Neuronal stem cell (in vitro differentiated cells): ENCODE results near the gene PLOD3.
"Not testable (repeated sequence)": the region's sequence is repeated elsewhere in the genome, so short reads cannot be mapped to it uniquely, and the experiment has no call there.

Source experiments
- DNase-seq: peaks from one replicate; pipeline ENCODE4 v3.0.0-alpha.2; 2013; ENCODE audit warnings: low spot score
- H2AFZ ChIP-seq: one replicate; pipeline ENCODE4 v1.6.1; 2013; ENCODE audit warnings: mild to moderate bottlenecking, low read length, inconsistent platforms
- H2AK5ac ChIP-seq: 2 replicates; pipeline ENCODE4 v1.6.1; 2013; ENCODE audit warnings: low read depth, mild to moderate bottlenecking, inconsistent platforms, low read length, moderate library complexity, mixed read lengths
- H2BK120ac ChIP-seq: 2 replicates; pipeline ENCODE4 v1.6.1; 2013; ENCODE audit warnings: low read depth, mild to moderate bottlenecking, inconsistent platforms, low read length, moderate library complexity, mixed read lengths
- H2BK12ac ChIP-seq: one replicate; pipeline ENCODE4 v1.6.1; 2013; ENCODE audit warnings: low read length, inconsistent platforms
- H2BK15ac ChIP-seq: 2 replicates; pipeline ENCODE4 v1.6.1; 2013; ENCODE audit warnings: mild to moderate bottlenecking, low read length, inconsistent platforms, mixed read lengths
- H2BK5ac ChIP-seq: one replicate; pipeline ENCODE4 v1.6.1; 2013; ENCODE audit warnings: inconsistent platforms, mild to moderate bottlenecking, low read length, moderate library complexity
- H3K14ac ChIP-seq: one replicate; pipeline ENCODE4 v1.6.1; 2013; ENCODE audit warnings: low read length, inconsistent platforms
- H3K18ac ChIP-seq: 2 replicates; pipeline ENCODE4 v1.6.1; 2013; ENCODE audit warnings: low read length, inconsistent platforms
- H3K23ac ChIP-seq: 2 replicates; pipeline ENCODE4 v1.6.1; 2013; ENCODE audit warnings: low read depth, mild to moderate bottlenecking, mixed read lengths, low read length, inconsistent platforms; ENCODE audit not compliant: poor library complexity
- H3K27ac ChIP-seq: replicated peaks from 3 replicates; pipeline ENCODE4 v1.5.1; 2013; ENCODE audit warnings: low read length, inconsistent platforms
- H3K27me3 ChIP-seq, 3 experiments: 2 replicates each; pipeline ENCODE4 v1.6.1; 2013; ENCODE audit warnings: low read length in 3 of 3, mild to moderate bottlenecking in 2 of 3, inconsistent platforms in 1 of 3, low read depth in 1 of 3, mixed read lengths in 1 of 3, moderate library complexity in 1 of 3; ENCODE audit not compliant: control insufficient read depth in 3 of 3, insufficient read depth in 3 of 3
- H3K36me3 ChIP-seq, 2 donors: replicated peaks in 1 of 2; 2 replicates each; pipeline ENCODE4 v1.6.1; 2013; ENCODE audit warnings: low read length in 2 of 2; ENCODE audit not compliant: control insufficient read depth in 2 of 2, insufficient read depth in 2 of 2
- H3K4ac ChIP-seq: 2 replicates; pipeline ENCODE4 v1.6.1; 2013; ENCODE audit warnings: inconsistent platforms, mild to moderate bottlenecking, low read length, moderate library complexity
- H3K4me1 ChIP-seq, 2 donors: 1 replicate in 1 of 2; 2 replicates in 1 of 2; pipeline ENCODE4 v1.6.1; 2013; ENCODE audit warnings: low read length in 2 of 2, low read depth in 1 of 2; ENCODE audit not compliant: control insufficient read depth in 2 of 2, insufficient read depth in 1 of 2
- H3K4me2 ChIP-seq: one replicate; pipeline ENCODE4 v1.6.1; 2013; ENCODE audit warnings: mild to moderate bottlenecking, low read length, inconsistent platforms; ENCODE audit not compliant: insufficient read depth, poor library complexity, severe bottlenecking
- H3K4me3 ChIP-seq, 2 donors: 2 replicates each; pipeline ENCODE4 v1.5.1; 2013; ENCODE audit warnings: low read length in 2 of 2, mild to moderate bottlenecking in 2 of 2, inconsistent platforms in 1 of 2, moderate library complexity in 1 of 2
- H3K79me1 ChIP-seq: one replicate; pipeline ENCODE4 v1.6.1; 2013; ENCODE audit warnings: low read depth, mild to moderate bottlenecking, inconsistent platforms, low read length, moderate library complexity
- H3K9ac ChIP-seq: one replicate; pipeline ENCODE4 v1.6.1; 2013; ENCODE audit warnings: mild to moderate bottlenecking, low read depth, low read length, inconsistent platforms; ENCODE audit not compliant: poor library complexity
- H3K9me3 ChIP-seq, 2 donors: replicated peaks in 1 of 2; 2 replicates each; pipeline versions ENCODE3 to v1.6.1; 2013; ENCODE audit warnings: low read length in 2 of 2, mild to moderate bottlenecking in 2 of 2, inconsistent platforms in 1 of 2, low read depth in 1 of 2, mixed read lengths in 1 of 2, moderate library complexity in 1 of 2; ENCODE audit not compliant: control insufficient read depth in 2 of 2, insufficient read depth in 1 of 2
- H4K8ac ChIP-seq: one replicate; pipeline ENCODE4 v1.6.1; 2013; ENCODE audit warnings: low read depth, mild to moderate bottlenecking, inconsistent platforms, low read length, moderate library complexity
- H4K91ac ChIP-seq: one replicate; pipeline ENCODE4 v1.6.1; 2013; ENCODE audit warnings: low read length, low read depth, mild to moderate bottlenecking, inconsistent platforms; ENCODE audit not compliant: poor library complexity
- WGBS, 2 donors: extraction: QIAGEN DNeasy Blood & Tissue Kit; methylation state at CpG; one replicate each; pipeline ENCODE4 v1.1.7; 2013; ENCODE audit warnings: missing lambda C conversion rate in 2 of 2, mixed read lengths in 1 of 2; ENCODE audit not compliant: insufficient read length in 2 of 2, insufficient replicate concordance in 1 of 2; ENCODE audit errors: extremely low coverage in 2 of 2; 5-methylcytosine and 5-hydroxymethylcytosine counted together

PLOD3 gene

DNA sequence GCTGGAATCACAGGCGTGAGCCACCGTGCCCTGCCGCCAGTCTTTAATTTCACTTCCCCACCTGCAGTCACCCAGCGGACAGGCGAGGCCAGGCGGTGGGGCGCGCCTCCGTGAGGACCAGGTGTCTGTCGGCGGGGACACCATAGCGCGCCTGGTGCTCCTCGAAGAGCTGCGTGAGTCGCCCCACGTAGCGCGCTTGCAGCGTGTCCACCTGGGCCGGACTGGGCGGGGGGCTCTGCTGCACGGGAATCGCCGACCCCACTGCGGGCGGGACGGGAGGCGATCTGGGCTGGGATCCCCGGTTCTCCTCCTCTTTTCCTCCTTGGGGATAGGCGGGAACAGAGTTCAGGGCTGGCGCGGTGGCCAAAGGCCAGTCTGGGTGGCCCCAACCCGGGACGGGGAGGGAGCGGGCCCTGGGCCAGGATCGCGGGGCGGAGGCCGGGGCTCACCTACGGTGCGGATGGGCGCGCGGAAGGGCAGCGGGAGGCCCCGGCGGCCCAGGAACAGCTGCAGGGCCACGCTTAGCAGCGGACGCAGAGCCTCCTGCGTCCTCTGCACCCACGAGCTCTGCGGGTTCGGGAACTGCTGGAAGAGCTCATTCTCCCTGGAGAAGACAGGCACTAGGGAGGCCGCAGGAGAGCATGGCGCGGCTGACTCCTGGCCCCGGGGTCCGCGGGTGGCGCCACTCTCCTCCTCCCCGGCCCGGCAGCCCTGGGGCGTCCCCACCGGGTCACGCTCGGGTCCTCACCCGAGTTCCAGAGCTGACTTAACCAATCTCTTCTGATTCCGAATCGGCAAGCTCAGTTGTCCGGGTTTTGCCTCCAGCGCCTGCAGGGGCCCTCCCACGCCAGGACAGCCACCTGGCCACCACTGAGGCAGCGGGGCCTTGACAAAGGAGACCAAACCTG lies 15.4 kb downstream of the PLOD3 start:
- peak overlapping the region; percentile 71 for H3K14ac ChIP-seq
- H2AFZ ChIP-seq = peak overlapping the region; percentile 69
- peak overlapping the region; percentile 37 for H3K4ac ChIP-seq
- no peak overlapping the region for H3K27ac ChIP-seq
- peaks cover 9 to 36% (median 31%) of the 10 kb centered on the region in 3 experiments for H3K27me3 ChIP-seq
- peak overlapping the region; percentile 73 for H3K4me2 ChIP-seq
- H2BK5ac ChIP-seq = no peak overlapping the region
- DNase-seq = no peak
- H2BK15ac ChIP-seq = peak overlapping the region; percentile 85
- peak overlapping the region; percentile 94 for H2BK12ac ChIP-seq
- H3K4me3 ChIP-seq = peak overlapping the region in 1 of 2 donors; percentile 69
- no CpG with 5 or more reads among the region's 75 CpGs for WGBS, 2 donors
- H3K9me3 ChIP-seq = no peaks in the 10 kb centered on the region
- H4K8ac ChIP-seq = no peak overlapping the region
- no peak overlapping the region for H2BK120ac ChIP-seq
- H3K4me1 ChIP-seq = peaks cover 3 to 15% of the 10 kb centered on the region in 2 donors
- H4K91ac ChIP-seq = no peak overlapping the region
- no peaks in the 10 kb centered on the region for H3K79me1 ChIP-seq
- H3K23ac ChIP-seq = peak overlapping the region; percentile 89
- peak overlapping the region; percentile 91 for H3K18ac ChIP-seq
- H2AK5ac ChIP-seq = peak overlapping the region; percentile 79
- no peaks in the 10 kb centered on the region for H3K36me3 ChIP-seq
- H3K9ac ChIP-seq = peak overlapping the region; percentile 84

DNA sequence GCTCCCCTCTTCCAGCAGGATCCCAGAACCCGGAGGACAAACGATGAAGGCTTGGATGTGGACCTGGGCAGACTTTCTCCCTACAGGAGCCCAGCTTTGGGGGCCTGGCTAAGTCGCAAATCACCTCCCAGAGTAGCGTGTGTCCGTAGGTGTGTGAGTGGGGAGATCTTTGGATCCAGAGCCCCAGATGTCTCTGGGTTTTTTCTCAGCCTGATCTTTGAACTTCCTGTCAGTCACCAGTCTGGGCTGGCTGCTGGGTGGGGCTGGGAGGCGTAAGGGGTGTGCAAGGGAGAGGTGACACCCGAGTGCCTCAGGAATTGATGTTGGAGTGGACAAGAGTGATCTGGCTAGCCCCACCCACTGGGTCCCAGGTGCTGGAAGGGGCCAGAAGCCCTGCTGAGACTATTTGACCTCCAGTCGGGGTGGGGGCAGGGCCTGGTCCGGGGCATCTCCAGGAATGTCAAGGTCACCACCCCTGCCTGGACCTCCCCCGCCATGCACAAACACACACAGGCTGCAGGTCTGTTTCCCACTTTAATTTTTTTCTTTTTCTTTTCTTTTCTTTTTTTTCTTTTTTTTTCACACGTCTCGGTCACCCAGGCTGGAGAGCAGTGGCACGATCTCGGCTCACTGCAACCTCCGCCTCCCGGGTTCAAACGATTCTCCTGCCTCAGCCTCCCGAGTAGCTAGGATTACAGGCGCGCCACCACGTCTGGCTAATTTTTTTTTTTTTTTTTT lies 16.4 kb downstream of the PLOD3 start, which contains the start of gene MOGAT3:
TSS of gene MOGAT3 (minus strand) at position 175 of the 738 bp plus-strand sequence. CDS start 182 bp downstream, outside the sequence.
- Histone ChIP-seq H3K27ac (no peak within 1 kb of the TSS), H3K4ac (peak within 1 kb of the TSS; percentile 37), H2BK120ac (no peak within 1 kb of the TSS), H3K27me3 (peaks cover 9 to 36% (median 31%) of the 10 kb centered on the region in 3 experiments), H3K18ac (peak within 1 kb of the TSS; percentile 91), H3K4me1 (peaks cover 3 to 15% of the 10 kb centered on the region in 2 donors), H4K8ac (no peak within 1 kb of the TSS), H3K36me3 (no peaks in the 10 kb centered on the region), H2AFZ (peak within 1 kb of the TSS; percentile 69), H2BK12ac (peak within 1 kb of the TSS; percentile 94), H3K4me3 (peak within 1 kb of the TSS in 1 of 2 donors; percentile 69), H3K9me3 (no peaks in the 10 kb centered on the region), H2BK5ac (no peak within 1 kb of the TSS), H2AK5ac (peak within 1 kb of the TSS; percentile 79), H3K79me1 (no peaks in the 10 kb centered on the region), H3K9ac (peak within 1 kb of the TSS; percentile 84), H4K91ac (no peak within 1 kb of the TSS), H3K23ac (peak within 1 kb of the TSS; percentile 89), H2BK15ac (peak within 1 kb of the TSS; percentile 85), H3K4me2 (peak within 1 kb of the TSS; percentile 73), H3K14ac (no peak within 1 kb of the TSS)
- no peak for DNase-seq
- no CpG with 5 or more reads among the region's 21 CpGs for WGBS, 2 donors

GRCh38 chr7:101200504-101200861 lies 16.9 kb downstream of the PLOD3 start:
- whole genome bisulfite sequencing, 2 donors = no CpG with 5 or more reads among the region's 2 CpGs
- Histone ChIP-seq H3K4ac (no peak overlapping the region), H3K9ac (no peak overlapping the region), H4K91ac (no peak overlapping the region), H3K9me3 (no peaks in the 10 kb centered on the region), H3K79me1 (no peaks in the 10 kb centered on the region), H2BK120ac (no peak overlapping the region), H3K4me2 (no peak overlapping the region), H3K27me3 (peaks cover 9 to 36% (median 31%) of the 10 kb centered on the region in 3 experiments), H3K14ac (no peak overlapping the region), H3K36me3 (no peaks in the 10 kb centered on the region), H2AK5ac (no peak overlapping the region), H3K27ac (no peak overlapping the region), H2BK12ac (no peak overlapping the region), H3K23ac (no peak overlapping the region), H2AFZ (peak overlapping the region; percentile 50), H3K4me1 (peaks cover 3 to 15% of the 10 kb centered on the region in 2 donors), H3K4me3 (no peak overlapping the region), H3K18ac (no peak overlapping the region), H2BK15ac (peak overlapping the region; percentile 9), H2BK5ac (no peak overlapping the region), H4K8ac (no peak overlapping the region)
- DNase-seq = no peak

GRCh38 chr7:101199522-101199921 lies 17.9 kb downstream of the PLOD3 start:
- not testable (repeated sequence) for H2BK120ac ChIP-seq, H4K91ac ChIP-seq, H3K4ac ChIP-seq, H3K18ac ChIP-seq, H2BK5ac ChIP-seq, H3K4me3 ChIP-seq, H3K14ac ChIP-seq, H3K4me2 ChIP-seq, H2BK15ac ChIP-seq, H2BK12ac ChIP-seq, H3K9me3 ChIP-seq, H3K9ac ChIP-seq, H3K23ac ChIP-seq, DNase-seq, H2AFZ ChIP-seq, H4K8ac ChIP-seq, H3K36me3 ChIP-seq, H2AK5ac ChIP-seq, H3K79me1 ChIP-seq, H3K27ac ChIP-seq
- Histone ChIP-seq H3K27me3 (peaks cover 9 to 38% (median 33%) of the 10 kb centered on the region in 3 experiments), H3K4me1 (peaks cover 3 to 15% of the 10 kb centered on the region in 2 donors)
- no CpG with 5 or more reads among the region's 10 CpGs for WGBS, 2 donors
